ENCODE data around the gene NHERF2. TPM values are rescaled to one million over a fixed set of nuclear protein-coding genes. Genes with fewer than 3 reads are reported as not detected.

The NHERF2 gene
- polyA plus RNA-seq, 2 donors, result 26.3 to 36.1 TPM

DNA sequence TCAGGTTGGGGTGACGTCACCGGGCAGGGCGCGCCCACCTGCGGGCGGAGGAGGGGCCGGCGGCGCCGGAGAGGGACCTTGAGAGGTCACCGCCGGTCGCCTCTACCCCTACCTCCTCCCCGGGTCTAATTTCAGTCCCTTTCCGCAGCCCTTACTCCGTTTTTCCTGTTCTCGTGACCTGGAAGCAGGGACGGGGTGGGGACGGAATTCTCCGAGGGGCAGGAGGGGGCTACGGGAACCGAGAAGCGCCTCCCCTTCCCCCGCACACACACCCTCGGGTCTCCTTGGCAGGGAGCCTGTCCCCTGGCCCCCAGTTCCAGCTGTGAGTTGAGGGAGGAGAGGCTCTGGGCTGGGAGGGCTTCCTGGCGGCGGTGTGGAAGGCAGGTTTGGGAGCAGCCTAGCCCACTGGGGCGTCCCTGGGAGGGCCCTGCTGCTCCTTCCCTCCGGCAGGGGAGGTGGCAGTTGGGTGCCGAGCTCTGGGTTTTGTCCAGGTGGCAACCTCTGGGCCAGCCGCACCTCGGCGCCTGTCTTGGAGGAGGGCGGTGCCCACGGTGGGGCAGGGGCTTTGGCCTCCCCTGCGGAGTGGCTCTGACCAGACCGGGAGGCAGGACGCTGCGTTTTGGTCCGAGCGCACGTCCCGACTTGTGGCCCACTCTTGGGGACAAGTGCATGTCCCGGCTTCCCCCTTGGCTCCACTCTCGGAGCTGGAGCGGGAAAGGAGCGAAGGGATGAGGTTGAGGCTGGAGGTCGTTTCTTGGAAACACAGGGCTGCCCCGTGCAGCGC lies 36.2 kb upstream of the NHERF2 start:
- peaks cover 0 to 18% of the 10 kb centered on the region in 2 donors for H3K27me3 ChIP-seq (ENCODE audit: control insufficient read depth in 1 of 2, insufficient read depth in 2 of 2, low read length in 2 of 2)
- peaks cover 0 to 4% of the 10 kb centered on the region in 2 donors for H3K9me3 ChIP-seq (ENCODE audit: control insufficient read depth in 2 of 2, insufficient read depth in 1 of 2, low read depth in 1 of 2, low read length in 1 of 2)
- H3K4me1 ChIP-seq (ENCODE audit: control insufficient read depth in 2 of 2, insufficient read depth in 2 of 2, low read length in 1 of 2), result peaks cover 7 to 29% of the 10 kb centered on the region in 2 donors
- H3K4me3 ChIP-seq (ENCODE audit: low read depth in 1 of 2, low read length in 2 of 2), result peak overlapping the region; percentile 17 to 33
- 3 to 4% methylated on average over 43 to 50 of the region's 50 CpGs for WGBS, 2 donors
- H3K36me3 ChIP-seq (ENCODE audit: control insufficient read depth in 2 of 2, insufficient read depth in 2 of 2, low read length in 1 of 2), result peaks cover 0 to 11% of the 10 kb centered on the region in 2 donors
- peak overlapping the region in 1 of 2 donors; percentile 6 for H3K27ac ChIP-seq (ENCODE audit: low read depth in 2 of 2, low read length in 1 of 2)

DNA sequence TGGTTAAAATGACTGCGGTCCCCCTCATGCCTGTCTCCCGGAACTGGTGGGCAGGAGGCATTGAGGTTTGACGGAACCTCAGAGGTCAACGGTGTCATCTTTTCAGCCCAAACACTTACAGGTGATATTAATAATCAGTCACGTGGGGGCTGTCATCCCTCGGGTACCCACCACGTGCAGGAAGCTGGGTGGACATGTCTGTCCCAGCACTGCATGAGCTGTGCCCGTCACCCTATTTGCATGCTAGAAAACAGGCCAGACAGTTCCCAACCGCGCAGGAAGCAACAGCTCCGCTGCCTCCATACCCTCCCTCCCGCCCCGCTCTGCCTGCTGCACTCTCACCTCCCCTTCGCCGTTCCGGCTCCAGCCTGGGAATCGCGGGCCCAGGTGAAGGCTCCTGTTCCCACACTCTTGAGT lies 35.6 kb upstream of the NHERF2 start:
- Histone ChIP-seq H3K9me3 (ENCODE audit: control insufficient read depth in 2 of 2, insufficient read depth in 1 of 2, low read depth in 1 of 2, low read length in 1 of 2) (peaks cover 0 to 4% of the 10 kb centered on the region in 2 donors), H3K27ac (ENCODE audit: low read depth in 2 of 2, low read length in 1 of 2) (no peak overlapping the region), H3K4me1 (ENCODE audit: control insufficient read depth in 2 of 2, insufficient read depth in 2 of 2, low read length in 1 of 2) (peaks cover 7 to 25% of the 10 kb centered on the region in 2 donors), H3K4me3 (ENCODE audit: low read depth in 1 of 2, low read length in 2 of 2) (peak overlapping the region; percentile 17 to 33), H3K36me3 (ENCODE audit: control insufficient read depth in 2 of 2, insufficient read depth in 2 of 2, low read length in 1 of 2) (peaks cover 0 to 5% of the 10 kb centered on the region in 2 donors), H3K27me3 (ENCODE audit: control insufficient read depth in 1 of 2, insufficient read depth in 2 of 2, low read length in 2 of 2) (peaks cover 0 to 18% of the 10 kb centered on the region in 2 donors)
- WGBS, 2 donors, result 12 to 14% methylated on average over 18 of the region's 18 CpGs

- peaks cover 0 to under 1% of the 10 kb centered on the region in 2 donors for H3K36me3 ChIP-seq (ENCODE audit: control insufficient read depth in 2 of 2, insufficient read depth in 2 of 2, low read length in 1 of 2)
- peaks cover 0 to 18% of the 10 kb centered on the region in 2 donors for H3K27me3 ChIP-seq (ENCODE audit: control insufficient read depth in 1 of 2, insufficient read depth in 2 of 2, low read length in 2 of 2)
- WGBS, 2 donors, result 13% methylated on average over 21 to 22 of the region's 22 CpGs
- peak overlapping the region in 1 of 2 donors; percentile 65 for H3K27ac ChIP-seq (ENCODE audit: low read depth in 2 of 2, low read length in 1 of 2)
- H3K4me3 ChIP-seq (ENCODE audit: low read depth in 1 of 2, low read length in 2 of 2), result peak overlapping the region; percentile 9 to 49
- H3K9me3 ChIP-seq (ENCODE audit: control insufficient read depth in 2 of 2, insufficient read depth in 1 of 2, low read depth in 1 of 2, low read length in 1 of 2), result peaks cover 0 to 4% of the 10 kb centered on the region in 2 donors
- H3K4me1 ChIP-seq (ENCODE audit: control insufficient read depth in 2 of 2, insufficient read depth in 2 of 2, low read length in 1 of 2), result peaks cover 7 to 27% of the 10 kb centered on the region in 2 donors
Observed at GRCh38 chr16:1991588-1991947, 35.1 kb upstream of the NHERF2 start.

GRCh38 chr16:1991948-1992703 lies 34.6 kb upstream of the NHERF2 start:
- Histone ChIP-seq H3K9me3 (ENCODE audit: control insufficient read depth in 2 of 2, insufficient read depth in 1 of 2, low read depth in 1 of 2, low read length in 1 of 2) (peaks cover 0 to 4% of the 10 kb centered on the region in 2 donors), H3K36me3 (ENCODE audit: control insufficient read depth in 2 of 2, insufficient read depth in 2 of 2, low read length in 1 of 2) (peaks cover 0 to 2% of the 10 kb centered on the region in 2 donors), H3K27ac (ENCODE audit: low read depth in 2 of 2, low read length in 1 of 2) (peak overlapping the region in 1 of 2 donors; percentile 65), H3K4me3 (ENCODE audit: low read depth in 1 of 2, low read length in 2 of 2) (peak overlapping the region; percentile 9 to 49), H3K27me3 (ENCODE audit: control insufficient read depth in 1 of 2, insufficient read depth in 2 of 2, low read length in 2 of 2) (peaks cover 0 to 18% of the 10 kb centered on the region in 2 donors), H3K4me1 (ENCODE audit: control insufficient read depth in 2 of 2, insufficient read depth in 2 of 2, low read length in 1 of 2) (peaks cover 7 to 27% of the 10 kb centered on the region in 2 donors)
- 7 to 11% methylated on average over 52 to 96 of the region's 96 CpGs for WGBS, 2 donors

GRCh38 chr16:1992704-1993317 lies 33.9 kb upstream of the NHERF2 start:
- WGBS, 2 donors, result 53 to 63% methylated on average over 43 to 50 of the region's 50 CpGs
- H3K4me1 ChIP-seq (ENCODE audit: control insufficient read depth in 2 of 2, insufficient read depth in 2 of 2, low read length in 1 of 2), result peaks cover 7 to 27% of the 10 kb centered on the region in 2 donors
- no peak overlapping the region for H3K4me3 ChIP-seq (ENCODE audit: low read depth in 1 of 2, low read length in 2 of 2)
- peaks cover 0 to 4% of the 10 kb centered on the region in 2 donors for H3K9me3 ChIP-seq (ENCODE audit: control insufficient read depth in 2 of 2, insufficient read depth in 1 of 2, low read depth in 1 of 2, low read length in 1 of 2)
- H3K27ac ChIP-seq (ENCODE audit: low read depth in 2 of 2, low read length in 1 of 2), result peak overlapping the region in 1 of 2 donors; percentile 76
- H3K27me3 ChIP-seq (ENCODE audit: control insufficient read depth in 1 of 2, insufficient read depth in 2 of 2, low read length in 2 of 2), result peaks cover 0 to 18% of the 10 kb centered on the region in 2 donors
- H3K36me3 ChIP-seq (ENCODE audit: control insufficient read depth in 2 of 2, insufficient read depth in 2 of 2, low read length in 1 of 2), result peaks cover 0 to 6% of the 10 kb centered on the region in 2 donors

GRCh38 chr16:1993731-1994131 lies 33.0 kb upstream of the NHERF2 start:
- peaks cover 0 to 18% of the 10 kb centered on the region in 2 donors for H3K27me3 ChIP-seq (ENCODE audit: control insufficient read depth in 1 of 2, insufficient read depth in 2 of 2, low read length in 2 of 2)
- peaks cover 0 to 4% of the 10 kb centered on the region in 2 donors for H3K9me3 ChIP-seq (ENCODE audit: control insufficient read depth in 2 of 2, insufficient read depth in 1 of 2, low read depth in 1 of 2, low read length in 1 of 2)
- peaks cover 7 to 27% of the 10 kb centered on the region in 2 donors for H3K4me1 ChIP-seq (ENCODE audit: control insufficient read depth in 2 of 2, insufficient read depth in 2 of 2, low read length in 1 of 2)
- 55% methylated on average over 2 of the region's 2 CpGs for WGBS, 2 donors
- peak overlapping the region; percentile 52 to 76 for H3K27ac ChIP-seq (ENCODE audit: low read depth in 2 of 2, low read length in 1 of 2)
- no peak overlapping the region for H3K4me3 ChIP-seq (ENCODE audit: low read depth in 1 of 2, low read length in 2 of 2)
- H3K36me3 ChIP-seq (ENCODE audit: control insufficient read depth in 2 of 2, insufficient read depth in 2 of 2, low read length in 1 of 2), result peaks cover 0 to 15% of the 10 kb centered on the region in 2 donors

- Histone ChIP-seq H3K9me3 (ENCODE audit: control insufficient read depth in 2 of 2, insufficient read depth in 1 of 2, low read depth in 1 of 2, low read length in 1 of 2) (no peaks in the 10 kb centered on the region), H3K27ac (ENCODE audit: low read depth in 2 of 2, low read length in 1 of 2) (peak overlapping the region; percentile 68 to 74)
Observed at GRCh38 chr16:1997494-1998359, 29.0 kb upstream of the NHERF2 start.

DNA sequence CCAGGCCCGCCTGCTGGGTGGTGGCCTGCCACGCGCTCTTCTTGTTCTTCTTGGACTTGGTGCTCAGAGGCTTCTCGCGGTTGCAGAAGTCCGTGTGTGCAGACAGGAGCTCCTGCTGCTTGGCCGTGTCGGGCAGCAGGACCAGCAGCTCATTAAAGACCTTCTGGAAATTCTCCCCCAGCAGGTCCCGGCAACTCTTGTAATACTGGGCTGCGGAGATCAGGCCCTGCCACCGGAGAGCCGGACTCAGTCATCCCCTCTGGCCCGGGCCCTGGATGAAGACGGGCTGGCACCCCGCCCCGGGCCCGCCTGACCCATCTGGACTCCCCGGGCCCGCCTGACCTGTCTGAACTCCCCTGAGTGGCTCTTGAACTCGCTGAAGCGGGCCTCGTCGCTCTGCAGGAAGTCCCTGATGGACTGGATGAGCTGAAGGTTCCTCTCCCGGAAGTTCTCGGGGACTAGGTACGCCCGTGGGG lies 28.3 kb upstream of the NHERF2 start:
- H3K4me1 ChIP-seq (ENCODE audit: control insufficient read depth in 2 of 2, insufficient read depth in 2 of 2, low read length in 1 of 2), result peaks cover 0 to 9% of the 10 kb centered on the region in 2 donors
- no peaks in the 10 kb centered on the region for H3K9me3 ChIP-seq (ENCODE audit: control insufficient read depth in 2 of 2, insufficient read depth in 1 of 2, low read depth in 1 of 2, low read length in 1 of 2)
- H3K27ac ChIP-seq (ENCODE audit: low read depth in 2 of 2, low read length in 1 of 2), result peak overlapping the region; percentile 29 to 74
- WGBS, 2 donors, result 85 to 87% methylated on average over 27 of the region's 27 CpGs
- no peaks in the 10 kb centered on the region for H3K27me3 ChIP-seq (ENCODE audit: control insufficient read depth in 1 of 2, insufficient read depth in 2 of 2, low read length in 2 of 2)
- peaks cover 15 to 59% of the 10 kb centered on the region in 2 donors for H3K36me3 ChIP-seq (ENCODE audit: control insufficient read depth in 2 of 2, insufficient read depth in 2 of 2, low read length in 1 of 2)
- H3K4me3 ChIP-seq (ENCODE audit: low read depth in 1 of 2, low read length in 2 of 2), result no peak overlapping the region

More at GRCh38 chr16:1997494-1998359, 29.0 kb upstream of the NHERF2 start:
- WGBS, 2 donors, result 73 to 77% methylated on average over 26 of the region's 26 CpGs
- Histone ChIP-seq H3K4me1 (ENCODE audit: control insufficient read depth in 2 of 2, insufficient read depth in 2 of 2, low read length in 1 of 2) (peaks cover 0 to 10% of the 10 kb centered on the region in 2 donors), H3K4me3 (ENCODE audit: low read depth in 1 of 2, low read length in 2 of 2) (no peak overlapping the region), H3K27me3 (ENCODE audit: control insufficient read depth in 1 of 2, insufficient read depth in 2 of 2, low read length in 2 of 2) (no peaks in the 10 kb centered on the region), H3K36me3 (ENCODE audit: control insufficient read depth in 2 of 2, insufficient read depth in 2 of 2, low read length in 1 of 2) (peaks cover 15 to 52% of the 10 kb centered on the region in 2 donors)
